DOHH2 (cell line): ENCODE data around the gene PRRT3.

Experiments
- CTCF ChIP-seq: fragments of 200-600 bp; sonication (generic); IDR thresholded peaks from one replicate; pipeline ENCODE4 v1.5.1; 2014; ENCODE audit warnings: antibody characterized with exemption, mild to moderate bottlenecking, low read depth, low read length; ENCODE audit not compliant: poor library complexity, severe bottlenecking
- EZH2phosphoT487 ChIP-seq: fragments of 200-600 bp; sonication (generic); IDR thresholded peaks from 2 replicates; pipeline ENCODE4 v1.6.1; 2017; ENCODE audit warnings: borderline replicate concordance, mild to moderate bottlenecking, antibody characterized with exemption, low read length, moderate library complexity, mixed read lengths

- TF ChIP-seq CTCF (no peak), EZH2phosphoT487 (no peak)
These were observed 42.8 kb downstream of the PRRT3 start for GRCh38 chr3:9909221-9910013.
